Type B pancreatic cell (in vitro differentiated cells): Measurements from ENCODE around the gene SHISAL2A. TPM values are rescaled to one million over a fixed set of nuclear protein-coding genes. Genes with fewer than 3 reads are reported as not detected.

ENCODE experiments used
- DNase-seq: peaks from one replicate; pipeline ENCODE4 v3.0.0; 2021; ENCODE audit warnings: mixed read lengths; ENCODE audit not compliant: unreplicated experiment; ENCODE audit errors: extremely low spot score
- H3K27ac Mint-ChIP-seq: 2 replicates; pipeline ENCODE4 v1.8.0; 2021; ENCODE audit warnings: mild to moderate bottlenecking, mixed read lengths
- H3K27me3 Mint-ChIP-seq: 2 replicates; pipeline ENCODE4 v1.8.0; 2021; ENCODE audit warnings: mixed read lengths
- H3K36me3 Mint-ChIP-seq: 2 replicates; pipeline ENCODE4 v1.8.0; 2021; ENCODE audit warnings: mixed read lengths
- H3K4me1 Mint-ChIP-seq: one replicate; pipeline ENCODE4 v1.8.0; 2021; ENCODE audit warnings: mixed read lengths; ENCODE audit not compliant: unreplicated experiment
- H3K4me3 Mint-ChIP-seq: 2 replicates; pipeline ENCODE4 v1.8.0; 2021; ENCODE audit warnings: mild to moderate bottlenecking, mixed read lengths
- H3K9me3 Mint-ChIP-seq: 2 replicates; pipeline ENCODE4 v1.8.0; 2021; ENCODE audit warnings: mixed read lengths
- CTCF ChIP-seq: fragments of 200-600 bp; sonication (generic); conservative IDR thresholded peaks from 2 replicates; pipeline ENCODE4 v1.5.0; 2021; ENCODE audit warnings: antibody characterized with exemption, mild to moderate bottlenecking
- long read RNA-seq: library from polyadenylated mRNA; unstranded; transcript quantifications from one replicate; pipeline ENCODE4 v2.0.0, GENCODE V29; 2020
- total RNA-seq: library from RNA; stranded (reverse); gene quantifications from 2 replicates; pipeline ENCODE4 v1.2.1, GENCODE V29; 2021; ENCODE audit warnings: low replicate concordance

The SHISAL2A gene
- total RNA-seq: not detected in 2 replicates
- long read RNA-seq: 0 reads

- Mint-ChIP-seq H3K27ac (peak within 1 kb of the TSS; percentile 50), H3K36me3 (no peaks in the 10 kb centered on the region), H3K4me3 (peak within 1 kb of the TSS; percentile 82), H3K27me3 (peaks cover 34% of the 10 kb centered on the region), H3K9me3 (peaks cover 8% of the 10 kb centered on the region), H3K4me1 (peaks cover 27% of the 10 kb centered on the region)
- peak; percentile 73 for DNase-seq
- TF ChIP-seq CTCF: no peak
Measured at GRCh38 chr1:52632732-52633290, at the start of gene SHISAL2A. Gene SHISAL2A (plus strand): TSS chr1:52633168. CDS start chr1:52633494, 326 bp downstream.

GRCh38 chr1:52585474-52585873, 47.5 kb upstream of the SHISAL2A start:
- no peak for DNase-seq
- no peaks in the 10 kb centered on the region for H3K36me3 Mint-ChIP-seq
- H3K9me3 Mint-ChIP-seq: no peaks in the 10 kb centered on the region
- no peak for TF ChIP-seq CTCF
- peaks cover 23% of the 10 kb centered on the region for H3K4me1 Mint-ChIP-seq
- no peaks in the 10 kb centered on the region for H3K27me3 Mint-ChIP-seq
- H3K27ac Mint-ChIP-seq: no peak overlapping the region
- H3K4me3 Mint-ChIP-seq: no peak overlapping the region

GRCh38 chr1:52588027-52588426, 44.9 kb upstream of the SHISAL2A start:
- Mint-ChIP-seq H3K4me1 (peaks cover 36% of the 10 kb centered on the region), H3K4me3 (no peak overlapping the region), H3K27ac (no peak overlapping the region), H3K27me3 (no peaks in the 10 kb centered on the region), H3K36me3 (no peaks in the 10 kb centered on the region), H3K9me3 (no peaks in the 10 kb centered on the region)
- no peak for TF ChIP-seq CTCF
- no peak for DNase-seq

- Mint-ChIP-seq H3K27me3 (no peaks in the 10 kb centered on the region), H3K27ac (peak overlapping the region; percentile 7), H3K9me3 (no peaks in the 10 kb centered on the region), H3K4me3 (no peak overlapping the region), H3K36me3 (no peaks in the 10 kb centered on the region), H3K4me1 (peaks cover 36% of the 10 kb centered on the region)
- TF ChIP-seq CTCF: no peak
- DNase-seq: no peak
Measured at GRCh38 chr1:52588535-52588934, 44.4 kb upstream of the SHISAL2A start.

GRCh38 chr1:52590266-52590665, 42.7 kb upstream of the SHISAL2A start:
- H3K4me3 Mint-ChIP-seq: peak overlapping the region; percentile 40
- H3K36me3 Mint-ChIP-seq: no peaks in the 10 kb centered on the region
- no peak for TF ChIP-seq CTCF
- H3K27ac Mint-ChIP-seq: peak overlapping the region; percentile 3
- no peaks in the 10 kb centered on the region for H3K9me3 Mint-ChIP-seq
- no peaks in the 10 kb centered on the region for H3K27me3 Mint-ChIP-seq
- H3K4me1 Mint-ChIP-seq: peaks cover 45% of the 10 kb centered on the region
- DNase-seq: no peak
